ENCODE results near the gene TEX19. TPM values are rescaled to one million over a fixed set of nuclear protein-coding genes. Genes with fewer than 3 reads are reported as not detected.
A peak's percentile ranks its signal among the peaks of the same experiment; 100 is the strongest.
"Not testable (repeated sequence)": the region's sequence is repeated elsewhere in the genome, so short reads cannot be mapped to it uniquely, and the experiment has no call there.

The TEX19 gene
- total RNA-seq, 1 donor from 2014 or later = 0.10 TPM

- intact Hi-C loops (cut with micrococcal nuclease) = no loop called here
- Mint-ChIP-seq H3K36me3 (ENCODE audit: low read depth) (no peaks in the 10 kb centered on the region), H3K27me3 (ENCODE audit: insufficient read depth) (peaks cover 2% of the 10 kb centered on the region), H3K4me1 (ENCODE audit: low read depth) (no peaks in the 10 kb centered on the region), H3K4me3 (no peak overlapping the region), H3K9me3 (no peaks in the 10 kb centered on the region), H3K27ac (no peak overlapping the region)
- DNase-seq (ENCODE audit: low spot score) = no peak
Measured at GRCh38 chr17:82348434-82348833, 10.6 kb upstream of the TEX19 start.

- Mint-ChIP-seq H3K36me3 (ENCODE audit: low read depth) (no peaks in the 10 kb centered on the region), H3K9me3 (no peaks in the 10 kb centered on the region), H3K4me3 (no peak overlapping the region), H3K27me3 (ENCODE audit: insufficient read depth) (peaks cover 2% of the 10 kb centered on the region), H3K4me1 (ENCODE audit: low read depth) (no peaks in the 10 kb centered on the region), H3K27ac (no peak overlapping the region)
- no peak for DNase-seq (ENCODE audit: low spot score)
- intact Hi-C loops (cut with micrococcal nuclease) = no loop called here
Measured at GRCh38 chr17:82348866-82349265, 10.2 kb upstream of the TEX19 start.

GRCh38 chr17:82349287-82349701, 9.8 kb upstream of the TEX19 start:
- no peaks in the 10 kb centered on the region for H3K9me3 Mint-ChIP-seq
- H3K36me3 Mint-ChIP-seq (ENCODE audit: low read depth) = no peaks in the 10 kb centered on the region
- no peak for DNase-seq (ENCODE audit: low spot score)
- intact Hi-C loops (cut with micrococcal nuclease) = no loop called here
- no peak overlapping the region for H3K4me3 Mint-ChIP-seq
- H3K27ac Mint-ChIP-seq = no peak overlapping the region
- H3K4me1 Mint-ChIP-seq (ENCODE audit: low read depth) = no peaks in the 10 kb centered on the region
- peaks cover 2% of the 10 kb centered on the region for H3K27me3 Mint-ChIP-seq (ENCODE audit: insufficient read depth)

GRCh38 chr17:82350182-82351030, 8.6 kb upstream of the TEX19 start:
- no peak overlapping the region for H3K4me3 Mint-ChIP-seq
- intact Hi-C loops (cut with micrococcal nuclease) = loop anchor here (1.0 kb wide), 1 partner anchor 204 kb away; no protein-coding TSS in a partner anchor
- DNase-seq (ENCODE audit: low spot score) = no peak
- H3K27ac Mint-ChIP-seq = no peak overlapping the region
- peaks cover 2% of the 10 kb centered on the region for H3K27me3 Mint-ChIP-seq (ENCODE audit: insufficient read depth)
- H3K9me3 Mint-ChIP-seq = no peaks in the 10 kb centered on the region
- H3K36me3 Mint-ChIP-seq (ENCODE audit: low read depth) = no peaks in the 10 kb centered on the region
- H3K4me1 Mint-ChIP-seq (ENCODE audit: low read depth) = no peaks in the 10 kb centered on the region

GRCh38 chr17:82351254-82351712, 7.8 kb upstream of the TEX19 start:
- no peak for DNase-seq (ENCODE audit: low spot score)
- H3K4me3 Mint-ChIP-seq = no peak overlapping the region
- intact Hi-C loops (cut with micrococcal nuclease) = loop anchor here (1.0 kb wide), 1 partner anchor 203 kb away; no protein-coding TSS in a partner anchor

GRCh38 chr17:82351713-82352488, 7.1 kb upstream of the TEX19 start:
- H3K27ac Mint-ChIP-seq = no peak overlapping the region

More at GRCh38 chr17:82351254-82351712, 7.8 kb upstream of the TEX19 start:
- Mint-ChIP-seq H3K9me3 (no peaks in the 10 kb centered on the region), H3K36me3 (ENCODE audit: low read depth) (no peaks in the 10 kb centered on the region), H3K27me3 (ENCODE audit: insufficient read depth) (peaks cover 2% of the 10 kb centered on the region), H3K27ac (no peak overlapping the region), H3K4me1 (ENCODE audit: low read depth) (no peaks in the 10 kb centered on the region)

GRCh38 chr17:82353484-82353883, 5.6 kb upstream of the TEX19 start:
- no peak for DNase-seq (ENCODE audit: low spot score)
- H3K36me3 Mint-ChIP-seq (ENCODE audit: low read depth) = no peaks in the 10 kb centered on the region
- no peak overlapping the region for H3K4me3 Mint-ChIP-seq
- peaks cover 8% of the 10 kb centered on the region for H3K4me1 Mint-ChIP-seq (ENCODE audit: low read depth)
- H3K27me3 Mint-ChIP-seq (ENCODE audit: insufficient read depth) = peaks cover 4% of the 10 kb centered on the region
- H3K9me3 Mint-ChIP-seq = no peaks in the 10 kb centered on the region
- H3K27ac Mint-ChIP-seq = no peak overlapping the region
- intact Hi-C loops (cut with micrococcal nuclease) = loop anchor here (2.0 kb wide), 1 partner anchor 197 kb away; no protein-coding TSS in a partner anchor

More at GRCh38 chr17:82351713-82352488, 7.1 kb upstream of the TEX19 start:
- H3K36me3 Mint-ChIP-seq (ENCODE audit: low read depth) = no peaks in the 10 kb centered on the region
- H3K27me3 Mint-ChIP-seq (ENCODE audit: insufficient read depth) = no peaks in the 10 kb centered on the region
- intact Hi-C loops (cut with micrococcal nuclease) = loop anchor here (1.0 to 2.0 kb wide), 5 partner anchors 35 to 202 kb away; no protein-coding TSS in a partner anchor
- H3K4me3 Mint-ChIP-seq = no peak overlapping the region
- DNase-seq (ENCODE audit: low spot score) = peak; percentile 73
- H3K4me1 Mint-ChIP-seq (ENCODE audit: low read depth) = no peaks in the 10 kb centered on the region
- H3K9me3 Mint-ChIP-seq = no peaks in the 10 kb centered on the region

GRCh38 chr17:82354804-82355308, 4.2 kb upstream of the TEX19 start:
- no peak overlapping the region for H3K4me3 Mint-ChIP-seq
- peaks cover 4% of the 10 kb centered on the region for H3K27me3 Mint-ChIP-seq (ENCODE audit: insufficient read depth)
- no peak overlapping the region for H3K27ac Mint-ChIP-seq
- intact Hi-C loops (cut with micrococcal nuclease) = no loop called here
- DNase-seq (ENCODE audit: low spot score) = no peak
- H3K36me3 Mint-ChIP-seq (ENCODE audit: low read depth) = no peaks in the 10 kb centered on the region
- no peaks in the 10 kb centered on the region for H3K9me3 Mint-ChIP-seq
- peaks cover 12% of the 10 kb centered on the region for H3K4me1 Mint-ChIP-seq (ENCODE audit: low read depth)

GRCh38 chr17:82355770-82356427, 3.1 kb upstream of the TEX19 start:
- H3K27ac Mint-ChIP-seq = no peak overlapping the region
- no peaks in the 10 kb centered on the region for H3K9me3 Mint-ChIP-seq
- peaks cover 12% of the 10 kb centered on the region for H3K4me1 Mint-ChIP-seq (ENCODE audit: low read depth)
- no peak for DNase-seq (ENCODE audit: low spot score)
- no peak overlapping the region for H3K4me3 Mint-ChIP-seq
- H3K27me3 Mint-ChIP-seq (ENCODE audit: insufficient read depth) = peaks cover 4% of the 10 kb centered on the region
- no peaks in the 10 kb centered on the region for H3K36me3 Mint-ChIP-seq (ENCODE audit: low read depth)
- intact Hi-C loops (cut with micrococcal nuclease) = no loop called here

GRCh38 chr17:82356845-82357355, 2.1 kb upstream of the TEX19 start:
- Mint-ChIP-seq H3K27me3 (ENCODE audit: insufficient read depth) (peaks cover 5% of the 10 kb centered on the region), H3K9me3 (no peaks in the 10 kb centered on the region), H3K27ac (no peak overlapping the region), H3K4me1 (ENCODE audit: low read depth) (peaks cover 12% of the 10 kb centered on the region), H3K4me3 (no peak overlapping the region), H3K36me3 (ENCODE audit: low read depth) (no peaks in the 10 kb centered on the region)
- DNase-seq (ENCODE audit: low spot score) = no peak
- intact Hi-C loops (cut with micrococcal nuclease) = no loop called here

- Mint-ChIP-seq H3K27ac (no peak overlapping the region), H3K9me3 (no peaks in the 10 kb centered on the region), H3K27me3 (ENCODE audit: insufficient read depth) (peaks cover 6% of the 10 kb centered on the region), H3K36me3 (ENCODE audit: low read depth) (no peaks in the 10 kb centered on the region), H3K4me3 (no peak overlapping the region), H3K4me1 (ENCODE audit: low read depth) (peaks cover 12% of the 10 kb centered on the region)
- intact Hi-C loops (cut with micrococcal nuclease) = no loop called here
- DNase-seq (ENCODE audit: low spot score) = no peak
Measured at GRCh38 chr17:82357394-82357793, 1.7 kb upstream of the TEX19 start.

GRCh38 chr17:82359451-82360074, 516 bp downstream of the TEX19 start:
- H3K36me3 Mint-ChIP-seq (ENCODE audit: low read depth); intact Hi-C loops (cut with micrococcal nuclease): not testable (repeated sequence)

More at GRCh38 chr17:82359451-82360074, 516 bp downstream of the TEX19 start:
- H3K4me3 Mint-ChIP-seq; H3K9me3 Mint-ChIP-seq; H3K27ac Mint-ChIP-seq; DNase-seq (ENCODE audit: low spot score); H3K27me3 Mint-ChIP-seq (ENCODE audit: insufficient read depth): not testable (repeated sequence)
- H3K4me1 Mint-ChIP-seq (ENCODE audit: low read depth) = peaks cover 12% of the 10 kb centered on the region
